ACC112 (cell line): ENCODE data around the gene ZP4.

Experiments used
- H2AFZ ChIP-seq: fragments of 200-600 bp; sonication (generic); one replicate; pipeline ENCODE4 v1.6.0; 2017; ENCODE audit warnings: antibody characterized with exemption, low read length; ENCODE audit not compliant: unreplicated experiment
- H3K27ac ChIP-seq: fragments of 200-600 bp; sonication (generic); 2 replicates; pipeline ENCODE4 v1.5.1; 2014; ENCODE audit warnings: low read depth, mild to moderate bottlenecking, antibody characterized with exemption, low read length, moderate library complexity
- H3K27me3 ChIP-seq: fragments of 200-600 bp; sonication (generic); 2 replicates; pipeline ENCODE4 v1.6.1; 2014; ENCODE audit warnings: mild to moderate bottlenecking, antibody characterized with exemption, low read length, moderate library complexity, mixed read lengths; ENCODE audit not compliant: insufficient read depth
- H3K36me3 ChIP-seq: fragments of 200-600 bp; sonication (generic); 2 replicates; pipeline ENCODE4 v1.6.1; 2016; ENCODE audit warnings: mild to moderate bottlenecking, antibody characterized with exemption, low read length, moderate library complexity, mixed read lengths; ENCODE audit not compliant: insufficient read depth
- H3K4me1 ChIP-seq: fragments of 200-600 bp; sonication (generic); one replicate; pipeline ENCODE4 v1.6.1; 2016; ENCODE audit warnings: low read length, mixed read lengths; ENCODE audit not compliant: insufficient read depth, unreplicated experiment, control insufficient read depth
- H3K4me3 ChIP-seq: fragments of 200-600 bp; sonication (generic); 2 replicates; pipeline ENCODE4 v1.5.1; 2014; ENCODE audit warnings: mild to moderate bottlenecking, low read depth, low read length
- H3K79me2 ChIP-seq: fragments of 200-600 bp; sonication (generic); one replicate; pipeline ENCODE4 v1.6.0; 2016; ENCODE audit warnings: low read length; ENCODE audit not compliant: control insufficient read depth, unreplicated experiment, insufficient read depth

The ZP4 gene

GRCh38 chr1:237890822-237891221 is at the start of gene ZP4:
ZP4 (minus strand) TSS chr1:237890922; CDS start chr1:237890635, 287 bp downstream.
- no peaks in the 10 kb centered on the region for H3K36me3 ChIP-seq
- H3K4me1 ChIP-seq: no peaks in the 10 kb centered on the region
- no peak within 1 kb of the TSS for H3K27ac ChIP-seq
- H3K27me3 ChIP-seq: peaks cover 27% of the 10 kb centered on the region
- no peak within 1 kb of the TSS for H2AFZ ChIP-seq
- no peaks in the 10 kb centered on the region for H3K79me2 ChIP-seq
- no peak within 1 kb of the TSS for H3K4me3 ChIP-seq

- H3K4me3 ChIP-seq: no peak overlapping the region
- H3K27me3 ChIP-seq: peaks cover 14% of the 10 kb centered on the region; the same call in 1 of the 2 replicates
- no peaks in the 10 kb centered on the region for H3K4me1 ChIP-seq
- no peak overlapping the region for H3K27ac ChIP-seq
- no peaks in the 10 kb centered on the region for H3K36me3 ChIP-seq
- H3K79me2 ChIP-seq: no peaks in the 10 kb centered on the region
- no peak overlapping the region for H2AFZ ChIP-seq
Measured at GRCh38 chr1:237938553-237938952, 47.8 kb upstream of the ZP4 start.

- Histone ChIP-seq H3K79me2 (no peaks in the 10 kb centered on the region), H3K4me1 (no peaks in the 10 kb centered on the region), H3K36me3 (no peaks in the 10 kb centered on the region), H3K27me3 (peaks cover 14% of the 10 kb centered on the region; the same call in 1 of the 2 replicates), H3K27ac (no peak overlapping the region), H2AFZ (no peak overlapping the region), H3K4me3 (no peak overlapping the region)
Measured at GRCh38 chr1:237938068-237938467, 47.3 kb upstream of the ZP4 start.

- no peaks in the 10 kb centered on the region for H3K4me1 ChIP-seq
- peaks cover 24% of the 10 kb centered on the region for H3K27me3 ChIP-seq
- no peak overlapping the region for H3K27ac ChIP-seq
- no peaks in the 10 kb centered on the region for H3K79me2 ChIP-seq
- no peak overlapping the region for H3K4me3 ChIP-seq
- H3K36me3 ChIP-seq: no peaks in the 10 kb centered on the region
- no peak overlapping the region for H2AFZ ChIP-seq
Measured at GRCh38 chr1:237932816-237933215, 42.1 kb upstream of the ZP4 start.

GRCh38 chr1:237931581-237931980 is 40.9 kb upstream of the ZP4 start:
- no peak overlapping the region for H3K27ac ChIP-seq
- peaks cover 24% of the 10 kb centered on the region for H3K27me3 ChIP-seq
- H3K36me3 ChIP-seq: no peaks in the 10 kb centered on the region
- no peaks in the 10 kb centered on the region for H3K4me1 ChIP-seq
- no peak overlapping the region for H2AFZ ChIP-seq
- no peaks in the 10 kb centered on the region for H3K79me2 ChIP-seq
- no peak overlapping the region for H3K4me3 ChIP-seq

- Histone ChIP-seq H3K4me3 (no peak overlapping the region), H3K79me2 (no peaks in the 10 kb centered on the region), H3K27me3 (peaks cover 10% of the 10 kb centered on the region), H3K27ac (no peak overlapping the region), H3K4me1 (no peaks in the 10 kb centered on the region), H2AFZ (no peak overlapping the region), H3K36me3 (no peaks in the 10 kb centered on the region)
Measured at GRCh38 chr1:237927198-237927597, 36.5 kb upstream of the ZP4 start.

GRCh38 chr1:237921306-237921705 is 30.6 kb upstream of the ZP4 start:
- Histone ChIP-seq H3K27ac (no peak overlapping the region), H3K36me3 (no peaks in the 10 kb centered on the region)

GRCh38 chr1:237913345-237913744 is 22.6 kb upstream of the ZP4 start:
- no peaks in the 10 kb centered on the region for H3K27me3 ChIP-seq
- no peaks in the 10 kb centered on the region for H3K36me3 ChIP-seq
- no peak overlapping the region for H3K4me3 ChIP-seq
- no peak overlapping the region for H2AFZ ChIP-seq
- no peak overlapping the region for H3K27ac ChIP-seq
- no peaks in the 10 kb centered on the region for H3K4me1 ChIP-seq
- H3K79me2 ChIP-seq: no peaks in the 10 kb centered on the region

More at GRCh38 chr1:237921306-237921705, 30.6 kb upstream of the ZP4 start:
- Histone ChIP-seq H3K27me3 (no peaks in the 10 kb centered on the region), H3K79me2 (no peaks in the 10 kb centered on the region), H3K4me1 (no peaks in the 10 kb centered on the region), H3K4me3 (no peak overlapping the region), H2AFZ (no peak overlapping the region)

GRCh38 chr1:237911911-237912310 is 21.2 kb upstream of the ZP4 start:
- Histone ChIP-seq H3K36me3 (no peaks in the 10 kb centered on the region), H3K27me3 (no peaks in the 10 kb centered on the region), H3K27ac (no peak overlapping the region), H2AFZ (no peak overlapping the region), H3K4me1 (no peaks in the 10 kb centered on the region), H3K79me2 (no peaks in the 10 kb centered on the region), H3K4me3 (no peak overlapping the region)

- Histone ChIP-seq H3K27me3 (no peaks in the 10 kb centered on the region), H3K27ac (no peak overlapping the region), H3K4me1 (no peaks in the 10 kb centered on the region), H2AFZ (no peak overlapping the region), H3K4me3 (no peak overlapping the region), H3K36me3 (no peaks in the 10 kb centered on the region), H3K79me2 (no peaks in the 10 kb centered on the region)
Measured at GRCh38 chr1:237910834-237911233, 20.1 kb upstream of the ZP4 start.

- Histone ChIP-seq H3K79me2 (no peaks in the 10 kb centered on the region), H3K36me3 (no peaks in the 10 kb centered on the region), H2AFZ (no peak overlapping the region), H3K4me3 (no peak overlapping the region), H3K4me1 (no peaks in the 10 kb centered on the region), H3K27me3 (no peaks in the 10 kb centered on the region), H3K27ac (no peak overlapping the region)
Measured at GRCh38 chr1:237903961-237904360, 13.2 kb upstream of the ZP4 start.
